HG03039 (cell line): ENCODE results near the gene PLEKHA6.

ENCODE experiments used
- ATAC-seq: cut with Tn5 transposase; IDR thresholded peaks from one replicate; pipeline ENCODE4 v1.9.1; 2021; ENCODE audit warnings: mild to moderate bottlenecking, moderate library complexity; ENCODE audit not compliant: unreplicated experiment

Gene PLEKHA6

GRCh38 chr1:204264805-204265204 lies 94.9 kb downstream of the PLEKHA6 start:
- ATAC-seq: no peak

DNA sequence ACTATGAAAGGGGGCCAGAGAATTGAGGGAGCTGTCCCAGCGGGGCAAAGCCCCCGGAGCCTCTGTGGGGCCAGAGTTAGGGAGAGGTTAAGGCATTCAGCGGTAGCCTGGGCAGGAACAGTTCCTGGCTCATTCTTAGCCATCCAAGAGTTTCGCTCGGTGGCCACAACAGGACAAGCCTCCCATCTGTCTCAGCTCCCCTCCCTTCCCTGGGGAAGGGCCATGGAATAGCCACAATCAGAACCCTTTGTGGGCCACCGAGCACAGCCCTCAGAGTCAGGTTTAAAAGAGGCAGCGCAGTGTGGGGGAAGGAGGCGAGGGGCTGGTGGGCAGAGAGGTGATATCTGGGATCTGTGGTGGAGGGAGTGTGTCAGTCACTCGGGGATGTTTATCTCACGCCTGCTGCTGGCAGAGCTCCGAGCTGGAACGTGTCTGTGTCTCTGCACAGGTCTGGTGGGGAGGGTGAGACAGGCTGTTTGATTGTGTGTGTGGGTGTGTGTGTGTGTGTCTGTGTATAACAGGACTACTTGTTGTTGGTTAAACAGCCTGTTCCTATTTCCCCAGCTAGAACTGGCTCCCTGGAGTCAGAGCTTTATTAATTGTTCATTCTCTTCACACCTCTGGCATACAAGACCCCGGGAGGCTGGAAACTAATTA lies 96.3 kb downstream of the PLEKHA6 start:
- ATAC-seq: no peak

DNA sequence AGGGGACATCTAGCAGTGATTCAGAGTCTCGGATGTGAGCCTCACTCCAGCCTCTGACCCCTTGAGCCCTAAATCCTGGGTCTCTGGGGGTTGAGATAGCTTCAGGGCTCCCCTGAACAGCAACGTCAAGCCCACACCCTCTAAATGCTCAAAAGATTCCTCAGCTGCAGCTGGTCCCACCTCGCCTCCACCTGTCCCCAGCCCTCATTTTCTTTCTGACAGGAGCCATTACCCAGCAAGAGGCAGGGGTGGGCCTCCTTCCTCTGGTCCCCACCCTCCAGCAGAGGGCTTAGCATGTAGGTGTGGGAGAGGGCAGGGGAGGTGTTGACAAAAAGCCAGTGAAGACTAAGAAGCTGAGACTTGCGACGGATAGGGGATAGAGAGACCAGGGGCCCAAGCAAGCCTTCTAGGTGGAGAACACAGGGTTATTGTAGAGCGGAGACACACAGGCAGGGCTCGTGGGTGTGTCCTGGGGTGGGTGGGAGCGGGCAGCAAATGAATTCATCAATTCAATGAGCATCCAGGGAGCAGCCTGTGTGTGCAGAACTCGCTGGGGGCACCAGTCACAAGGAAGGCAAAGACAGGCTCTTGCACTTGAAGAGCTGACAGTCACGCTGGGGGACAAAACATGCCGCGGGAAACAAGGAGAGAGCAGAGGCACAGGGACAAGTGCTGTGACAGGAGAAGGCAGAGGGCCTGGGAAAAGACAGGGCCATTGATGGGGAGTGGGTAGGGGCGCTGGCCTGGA lies 97.0 kb downstream of the PLEKHA6 start:
- ATAC-seq: no peak

DNA sequence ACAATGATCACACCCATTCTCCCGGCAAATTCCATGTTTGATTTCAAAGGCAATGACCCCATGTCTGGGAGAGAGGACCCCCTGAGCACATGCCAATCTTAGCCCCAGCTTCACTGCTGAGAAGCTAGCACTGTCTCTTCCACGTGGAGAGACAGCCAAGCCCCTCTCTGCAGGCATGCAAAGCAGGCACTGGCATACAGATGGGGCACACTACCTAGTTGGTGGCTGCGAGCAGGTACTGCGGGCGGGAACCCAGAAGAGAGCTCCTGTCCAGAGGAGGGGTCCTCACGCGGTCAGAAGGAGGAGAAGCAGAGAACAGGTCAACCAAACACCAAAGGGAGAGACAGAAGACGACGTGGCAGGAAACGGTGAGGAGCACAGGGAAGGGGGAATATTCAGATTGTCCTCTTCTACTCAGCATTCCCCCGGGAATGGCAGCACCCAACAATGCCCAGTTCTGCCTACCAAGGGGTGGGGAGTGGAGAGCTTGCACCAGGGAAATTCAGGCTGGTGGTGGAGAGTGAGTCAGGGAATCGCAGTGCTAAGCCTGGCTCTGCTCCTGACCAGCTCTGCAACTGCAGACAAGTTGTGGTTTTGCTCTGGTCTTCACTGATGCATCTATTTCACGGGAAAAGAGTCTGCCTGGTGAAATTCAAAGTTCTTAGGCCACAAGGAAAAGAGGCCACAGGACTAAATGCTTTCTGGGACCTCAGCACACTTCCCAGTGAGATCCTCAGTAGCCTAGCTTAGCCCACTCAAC lies 97.8 kb downstream of the PLEKHA6 start:
- ATAC-seq: no peak

DNA sequence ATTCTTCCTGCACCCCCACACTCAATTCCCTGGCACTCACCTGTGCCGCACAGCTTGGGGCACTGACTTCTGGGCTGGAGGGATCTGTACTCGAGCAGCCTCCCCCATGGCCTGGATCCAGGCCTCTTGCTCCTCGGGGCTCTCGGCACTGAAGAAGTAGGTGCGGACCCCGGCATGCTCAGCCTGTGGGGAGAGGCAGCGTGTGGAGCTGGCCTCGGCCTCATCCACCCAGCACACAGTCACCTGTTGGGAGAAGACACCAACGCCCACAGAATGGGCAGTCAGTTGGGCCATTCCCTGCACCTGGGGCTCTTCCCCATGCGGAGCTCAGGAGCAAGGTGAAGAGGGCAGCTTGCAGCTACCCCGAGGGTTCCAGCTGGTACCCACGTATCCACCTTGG lies 98.5 kb downstream of the PLEKHA6 start:
- ATAC-seq: no peak

DNA sequence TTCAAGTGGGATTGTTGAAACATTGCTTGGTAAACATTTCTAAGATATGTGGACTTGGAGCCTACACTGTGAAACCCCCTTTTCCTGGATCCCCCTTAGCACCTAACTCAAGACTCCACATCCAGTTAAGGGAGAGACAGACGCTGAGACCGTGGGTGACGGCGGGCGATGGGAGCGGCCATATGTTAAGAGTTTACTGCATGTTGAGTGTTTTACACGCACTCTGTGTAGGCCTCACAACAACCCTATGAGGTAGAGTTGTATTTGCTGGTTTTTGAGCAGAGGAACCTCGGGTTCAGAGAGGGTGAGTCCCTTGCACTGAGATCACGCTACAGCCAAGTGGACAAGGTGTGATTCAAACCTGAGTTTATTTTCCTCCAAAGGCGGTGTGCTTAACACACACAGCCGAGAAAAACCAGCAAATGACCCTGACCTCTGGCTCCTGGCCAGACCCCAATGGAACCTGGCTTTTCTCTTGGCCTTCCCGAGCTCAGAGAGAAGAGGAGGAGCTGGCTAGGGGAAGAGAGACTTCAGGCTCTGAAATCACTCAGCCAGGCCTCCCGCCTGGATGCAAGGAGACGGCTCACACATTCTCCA lies 99.0 kb downstream of the PLEKHA6 start:
- ATAC-seq: no peak

- no peak for ATAC-seq
Measured at GRCh38 chr1:204259782-204260181, 99.9 kb downstream of the PLEKHA6 start.

DNA sequence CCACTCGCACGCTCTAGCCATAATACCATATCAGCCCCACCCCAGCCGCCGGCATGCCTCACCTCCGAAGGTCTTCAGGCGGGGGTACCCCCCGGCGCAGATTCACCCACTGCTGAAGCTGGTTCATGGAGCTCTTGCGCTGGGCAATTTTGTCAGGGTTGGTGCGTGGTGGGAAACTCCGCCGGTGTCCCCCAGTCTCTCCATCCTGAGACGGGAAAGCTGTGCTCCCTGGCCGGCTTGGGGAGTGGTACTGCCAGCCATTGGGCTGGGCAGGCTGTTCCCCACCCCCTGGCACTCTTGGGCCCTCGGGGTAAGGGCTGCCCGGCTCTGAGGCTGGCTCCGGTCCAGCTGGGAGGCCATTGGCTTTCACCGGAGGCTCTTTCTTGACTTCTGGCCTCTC lies 100.5 kb downstream of the PLEKHA6 start:
- no peak for ATAC-seq

- ATAC-seq: no peak
Measured at GRCh38 chr1:204258213-204259115, 101.3 kb downstream of the PLEKHA6 start.

GRCh38 chr1:204257446-204257845 lies 102.3 kb downstream of the PLEKHA6 start:
- ATAC-seq: no peak

GRCh38 chr1:204256531-204256930 lies 103.2 kb downstream of the PLEKHA6 start:
- ATAC-seq: no peak

- no peak for ATAC-seq
Measured at GRCh38 chr1:204255966-204256365, 103.8 kb downstream of the PLEKHA6 start.

DNA sequence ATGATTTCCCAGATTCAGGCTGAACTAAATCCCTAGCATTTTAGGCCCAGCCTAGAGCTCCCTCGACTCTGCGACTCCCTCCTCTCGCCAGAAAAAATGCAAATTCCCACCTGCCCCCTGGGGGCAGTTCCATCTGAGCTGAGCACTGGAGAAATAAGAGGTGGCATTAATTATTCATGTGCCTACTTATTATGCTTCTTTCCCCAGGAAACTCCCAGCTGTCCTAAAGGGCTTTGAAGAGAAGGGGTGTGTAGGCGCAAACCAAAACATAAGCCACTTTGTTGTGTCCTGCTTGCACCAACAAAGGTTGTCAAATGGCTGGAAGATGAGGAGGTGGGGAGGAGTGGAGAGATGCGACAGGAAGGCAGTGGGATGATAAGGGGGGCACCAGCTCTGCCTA lies 104.5 kb downstream of the PLEKHA6 start:
- no peak for ATAC-seq

GRCh38 chr1:204254031-204254661 lies 105.6 kb downstream of the PLEKHA6 start:
- no peak for ATAC-seq

DNA sequence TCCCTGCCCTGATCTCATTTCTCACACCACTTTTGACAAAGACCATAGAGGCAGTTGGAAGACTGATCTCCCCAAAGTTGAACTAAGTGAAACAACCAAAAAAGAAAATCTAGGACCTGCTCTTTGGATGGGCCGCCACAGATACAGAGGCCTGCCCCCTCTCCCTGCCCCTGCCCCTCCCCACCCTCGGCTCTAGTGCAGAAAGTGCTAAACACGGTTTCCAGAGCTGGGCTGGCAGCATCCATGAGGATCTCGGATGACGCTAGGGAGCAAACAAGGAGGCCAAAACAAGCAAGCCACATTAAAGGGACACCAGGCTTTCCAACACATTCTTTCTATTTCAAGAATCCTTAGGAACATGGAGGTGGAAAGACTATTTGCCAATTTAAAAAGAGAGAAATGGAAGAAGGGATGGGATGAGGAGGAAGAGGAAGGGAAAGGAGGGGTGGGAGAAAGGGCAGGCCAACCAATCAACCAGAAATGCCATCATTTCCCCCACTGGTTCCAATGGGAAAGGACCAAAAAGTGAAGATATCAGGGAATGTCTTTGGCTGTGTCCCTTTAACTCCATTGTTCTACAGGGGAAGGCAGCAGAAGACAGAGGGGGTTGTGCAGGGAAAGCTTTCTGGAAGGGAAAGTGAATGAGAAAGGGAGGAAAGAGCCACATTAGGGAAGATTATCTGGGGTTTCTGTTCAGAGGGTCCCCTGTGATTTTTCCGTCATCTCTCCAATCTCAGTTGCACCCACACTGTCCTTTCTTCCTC lies 107.6 kb downstream of the PLEKHA6 start:
- no peak for ATAC-seq

DNA sequence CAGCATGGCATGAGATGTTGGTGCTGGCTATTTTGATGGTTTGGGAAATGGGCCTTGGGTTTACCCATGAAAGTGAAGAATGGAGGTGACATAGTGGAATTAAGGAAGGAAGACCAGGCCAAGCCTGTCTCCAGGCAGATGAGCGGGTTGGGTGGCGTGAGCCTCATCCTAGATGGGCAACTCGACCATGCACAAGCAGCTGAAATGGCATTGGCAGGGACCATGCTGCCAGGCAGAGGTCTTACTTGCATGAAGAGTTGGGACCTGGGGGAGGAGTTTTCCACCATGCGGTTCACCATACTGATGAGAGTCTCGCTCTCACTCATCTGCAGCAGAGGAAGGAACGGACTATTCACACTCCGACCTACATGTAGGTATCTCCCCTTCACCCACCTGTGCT lies 108.4 kb downstream of the PLEKHA6 start:
- no peak for ATAC-seq

GRCh38 chr1:204250428-204251030 lies 109.2 kb downstream of the PLEKHA6 start:
- no peak for ATAC-seq

GRCh38 chr1:204249736-204250427 lies 109.8 kb downstream of the PLEKHA6 start:
- ATAC-seq: no peak
